NOMO-1 (cell line): ENCODE measurements around the gene FSIP2.

ENCODE experiments used
- DNase-seq, 2 experiments: peaks; one replicate each; lab custom pipeline; 2025; ENCODE audit not compliant: unreplicated experiment in 2 of 2; lab: John Stamatoyannopoulos, UW

FSIP2 gene

GRCh38 chr2:185738679-185739472 is at the start of gene FSIP2:
Gene FSIP2 (plus strand): TSS chr2:185738804. CDS start chr2:185738895, 91 bp downstream.
- no peak for DNase-seq

GRCh38 chr2:185689906-185690539 is 48.6 kb upstream of the FSIP2 start:
- no peak for DNase-seq

GRCh38 chr2:185695711-185696235 is 42.8 kb upstream of the FSIP2 start:
- DNase-seq, result no peak

- DNase-seq, result no peak
Observed at GRCh38 chr2:185700883-185701282, 37.7 kb upstream of the FSIP2 start.

- DNase-seq, result no peak
Observed at GRCh38 chr2:185734658-185735057, 3.9 kb upstream of the FSIP2 start.

GRCh38 chr2:185736210-185736609 is 2.4 kb upstream of the FSIP2 start:
- DNase-seq, result no peak

GRCh38 chr2:185745864-185746859 is 7.6 kb downstream of the FSIP2 start:
- DNase-seq, result no peak

GRCh38 chr2:185757356-185757755 is 18.8 kb downstream of the FSIP2 start:
- no peak for DNase-seq

GRCh38 chr2:185771396-185771795 is 32.8 kb downstream of the FSIP2 start:
- DNase-seq, result no peak

- DNase-seq, result no peak
Observed at GRCh38 chr2:185780890-185781289, 42.3 kb downstream of the FSIP2 start.

GRCh38 chr2:185782223-185782769 is 43.7 kb downstream of the FSIP2 start:
- no peak for DNase-seq

- no peak for DNase-seq
Observed at GRCh38 chr2:185785156-185785555, 46.6 kb downstream of the FSIP2 start.

- DNase-seq, result no peak
Observed at GRCh38 chr2:185785851-185786473, 47.4 kb downstream of the FSIP2 start.

- DNase-seq, result no peak
Observed at GRCh38 chr2:185787227-185788145, 48.9 kb downstream of the FSIP2 start.

GRCh38 chr2:185790361-185790760 is 51.8 kb downstream of the FSIP2 start:
- DNase-seq, result no peak

GRCh38 chr2:185793532-185794345 is 55.1 kb downstream of the FSIP2 start:
- DNase-seq, result no peak

- no peak for DNase-seq
Observed at GRCh38 chr2:185796758-185797157, 58.2 kb downstream of the FSIP2 start.

- no peak for DNase-seq
Observed at GRCh38 chr2:185802926-185803325, 64.3 kb downstream of the FSIP2 start.
